Pancreas (tissue), 10 donors: ENCODE data around the gene MACROH2A1. TPM values are rescaled to one million over a fixed set of nuclear protein-coding genes. Genes with fewer than 3 reads are reported as not detected.

Experiments
- ATAC-seq, 4 donors: fragments of 200-7000 bp; cut with Tn5 transposase; one replicate each; pipeline versions ENCODE4 v1.8.0 to v1.9.1; 2020; ENCODE audit warnings: mild to moderate bottlenecking in 4 of 4, moderate library complexity in 4 of 4
- DNase-seq, 6 donors: peaks; one replicate each; pipeline ENCODE4 v3.0.0-alpha.2; 2020
- FAIRE-seq: peaks from 2 replicates; lab custom pipeline; 2012; peaks lifted over from hg19 to GRCh38; lab: Jason Lieb, UNC
- H3K27ac ChIP-seq, 4 donors: fragments of 200-600 bp; sonication (generic); 1 replicate in 3 of 4; 2 replicates in 1 of 4; pipeline versions ENCODE4 v1.5.0 to v1.8.0; 2020
- H3K27me3 ChIP-seq, 4 donors: fragments of 200-600 bp; one replicate each; pipeline ENCODE4 v1.8.0; 2021
- H3K36me3 ChIP-seq, 3 donors: fragments of 200-600 bp; sonication (generic) in 1 of 3; one replicate each; pipeline versions ENCODE4 v1.5.0 to v1.8.0; 2020 to 2021
- H3K4me1 ChIP-seq, 3 donors: fragments of 200-600 bp; one replicate each; pipeline ENCODE4 v1.8.0; 2021
- H3K4me3 ChIP-seq, 4 donors: fragments of 200-600 bp; sonication (generic) in 2 of 4; one replicate each; pipeline versions ENCODE4 v1.5.0 to v1.8.0; 2020 to 2021
- H3K9me3 ChIP-seq, 4 donors: fragments of 200-600 bp; one replicate each; pipeline ENCODE4 v1.8.0; 2021
- WGBS, 2 donors: extraction: QIAGEN DNeasy Blood & Tissue Kit; methylation state at CpG; one replicate each; pipeline ENCODE4 v1.1.7; 2013; 5-methylcytosine and 5-hydroxymethylcytosine counted together
- intact Hi-C, 3 donors: fragments of 100-400 bp; cut with DNase I; formaldehyde crosslinking; loops; one replicate each; pipeline versions ENCODE4 v1.11.1 to v1.14.2; 2022
- polyA plus RNA-seq, 2 donors: library from polyadenylated mRNA; stranded (reverse); fragments of 200-250 nt; gene quantifications; one replicate each; pipeline ENCODE4 v1.2.3, GENCODE V29; 2013
- total RNA-seq, 6 donors: library from RNA; stranded (reverse); fragmentation: NEBNext Ultra II Directional in 4 of 6; extraction: Animal tissue kit (Norgen Biotek cat#: 25700) in 4 of 6; gene quantifications; one replicate each; pipeline versions ENCODE4 v1.2.1 to v1.2.4, GENCODE V29; 2021 to 2023
- TF ChIP-seq, protein P1 (sequence below), 4 donors: fragments of 200-600 bp; sonication (generic) in 3 of 4; IDR thresholded peaks; one replicate each; pipeline versions ENCODE4 v1.5.0 to v1.8.0; 2021; ENCODE audit warnings: antibody characterized with exemption in 4 of 4
- donor health status: healthy with polysubstance abuse.
- donor health status: DM: no; HTN: no; CAD: no; lungs with moderate emphysema.
- donor health status: DM: no; HTN: no; CAD: no.
- donor health status: control.
- donor health status: control.
- donor health status: Bipolar disorder and iron deficiency.
- donor health status: DM: yes; HTN: yes; CAD: no.
- donor health status: DM: no; HTN: no; CAD: no.
- donor health status: DM: no; HTN: no; CAD: no.
- donor health status: DM: yes; HTN: yes; CAD: no.

The MACROH2A1 gene
- total and polyA plus RNA-seq, 8 donors: 25.7 to 72.1 (median 43.7) TPM

DNA sequence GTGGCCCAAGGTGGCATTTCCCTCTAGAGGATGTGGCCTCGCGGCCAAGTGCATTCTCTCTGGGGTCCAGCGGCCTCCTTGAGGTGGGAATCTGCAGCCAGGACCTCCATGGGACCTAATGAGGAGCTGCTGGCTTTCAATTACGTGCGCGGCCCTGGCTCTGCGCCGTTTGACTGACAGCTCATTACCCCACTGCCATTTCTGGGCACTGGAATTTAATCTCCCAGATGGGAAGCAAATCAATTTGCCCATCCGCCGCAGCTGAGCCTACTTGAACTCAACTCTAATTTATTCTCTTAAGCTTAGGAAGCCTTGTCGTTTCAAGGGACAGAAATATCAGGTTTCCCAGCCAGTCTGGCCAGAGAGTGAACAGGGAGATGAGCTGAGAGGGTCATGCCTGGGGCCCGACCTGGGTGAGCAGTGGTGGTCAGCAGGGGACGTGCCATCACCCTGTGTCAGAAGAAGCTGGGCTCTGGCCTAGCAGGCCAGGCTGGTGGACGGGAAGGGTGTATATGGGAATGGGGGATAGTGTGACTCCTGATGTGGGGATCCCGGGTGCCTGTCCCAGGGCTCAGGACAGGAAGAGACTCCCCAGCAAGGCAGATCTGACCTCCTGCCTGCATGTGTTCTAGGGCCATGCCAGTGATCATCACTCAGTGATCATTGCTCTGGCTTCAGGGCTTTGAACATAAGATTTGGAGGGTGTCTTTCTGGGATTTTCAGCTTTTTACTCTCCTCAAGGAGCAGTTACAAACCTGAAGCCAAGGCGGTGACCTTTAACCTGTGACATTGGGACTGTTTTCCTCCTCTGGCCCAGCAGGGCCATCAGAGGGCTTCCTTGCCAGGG, 69.7 kb downstream of the MACROH2A1 start:
- Histone ChIP-seq H3K27ac (no peak overlapping the region), H3K4me3 (no peak overlapping the region), H3K36me3 (no peaks in the 10 kb centered on the region), H3K4me1 (no peaks in the 10 kb centered on the region), H3K9me3 (no peaks in the 10 kb centered on the region), H3K27me3 (no peaks in the 10 kb centered on the region)
- intact Hi-C loops: no loop called here
- 84 to 87% methylated on average over 16 of the region's 16 CpGs for WGBS, 2 donors
- TF ChIP-seq, protein P1, sequence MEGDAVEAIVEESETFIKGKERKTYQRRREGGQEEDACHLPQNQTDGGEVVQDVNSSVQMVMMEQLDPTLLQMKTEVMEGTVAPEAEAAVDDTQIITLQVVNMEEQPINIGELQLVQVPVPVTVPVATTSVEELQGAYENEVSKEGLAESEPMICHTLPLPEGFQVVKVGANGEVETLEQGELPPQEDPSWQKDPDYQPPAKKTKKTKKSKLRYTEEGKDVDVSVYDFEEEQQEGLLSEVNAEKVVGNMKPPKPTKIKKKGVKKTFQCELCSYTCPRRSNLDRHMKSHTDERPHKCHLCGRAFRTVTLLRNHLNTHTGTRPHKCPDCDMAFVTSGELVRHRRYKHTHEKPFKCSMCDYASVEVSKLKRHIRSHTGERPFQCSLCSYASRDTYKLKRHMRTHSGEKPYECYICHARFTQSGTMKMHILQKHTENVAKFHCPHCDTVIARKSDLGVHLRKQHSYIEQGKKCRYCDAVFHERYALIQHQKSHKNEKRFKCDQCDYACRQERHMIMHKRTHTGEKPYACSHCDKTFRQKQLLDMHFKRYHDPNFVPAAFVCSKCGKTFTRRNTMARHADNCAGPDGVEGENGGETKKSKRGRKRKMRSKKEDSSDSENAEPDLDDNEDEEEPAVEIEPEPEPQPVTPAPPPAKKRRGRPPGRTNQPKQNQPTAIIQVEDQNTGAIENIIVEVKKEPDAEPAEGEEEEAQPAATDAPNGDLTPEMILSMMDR (IDR thresholded peaks at IDR 0.05): no peak
- no peak for ATAC-seq
- no peak for DNase-seq
- FAIRE-seq: no peak

DNA sequence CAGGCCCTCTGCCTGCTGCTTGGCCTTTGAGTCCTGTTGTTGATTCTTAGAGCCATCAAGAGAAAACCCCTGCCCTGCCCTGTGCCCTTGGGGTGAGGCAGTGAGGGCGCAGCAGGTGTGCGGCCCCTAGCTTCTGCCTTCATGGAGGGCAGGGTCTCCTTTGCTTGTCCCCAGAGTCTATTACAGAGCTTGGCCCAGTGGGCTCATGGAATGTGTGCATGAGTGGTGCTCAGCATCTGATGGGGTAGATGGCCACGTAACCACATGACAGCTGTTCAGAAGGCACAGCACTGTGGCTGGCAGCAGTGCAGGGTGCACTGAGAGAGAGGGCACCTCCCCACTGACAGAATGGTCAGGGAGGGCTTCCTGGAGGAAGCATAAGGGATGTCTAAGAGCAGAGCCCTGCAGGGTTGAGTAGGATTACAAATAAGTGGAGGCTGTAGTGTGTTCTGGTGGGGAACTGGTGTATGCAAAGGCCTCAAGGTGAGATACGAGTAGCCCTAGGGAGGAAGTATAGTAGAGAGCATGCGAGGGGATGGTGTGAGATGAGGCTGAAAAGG, 70.8 kb downstream of the MACROH2A1 start:
- H3K4me1 ChIP-seq: no peaks in the 10 kb centered on the region
- H3K36me3 ChIP-seq: no peaks in the 10 kb centered on the region
- H3K9me3 ChIP-seq: no peaks in the 10 kb centered on the region
- TF ChIP-seq, protein P1 (IDR thresholded peaks at IDR 0.05): no peak
- intact Hi-C loops: no loop called here
- H3K27ac ChIP-seq: no peak overlapping the region
- WGBS, 2 donors: 92 to 99% methylated on average over 5 of the region's 5 CpGs
- ATAC-seq (no peak), FAIRE-seq (no peak), DNase-seq (no peak)
- no peaks in the 10 kb centered on the region for H3K27me3 ChIP-seq
- H3K4me3 ChIP-seq: no peak overlapping the region

DNA sequence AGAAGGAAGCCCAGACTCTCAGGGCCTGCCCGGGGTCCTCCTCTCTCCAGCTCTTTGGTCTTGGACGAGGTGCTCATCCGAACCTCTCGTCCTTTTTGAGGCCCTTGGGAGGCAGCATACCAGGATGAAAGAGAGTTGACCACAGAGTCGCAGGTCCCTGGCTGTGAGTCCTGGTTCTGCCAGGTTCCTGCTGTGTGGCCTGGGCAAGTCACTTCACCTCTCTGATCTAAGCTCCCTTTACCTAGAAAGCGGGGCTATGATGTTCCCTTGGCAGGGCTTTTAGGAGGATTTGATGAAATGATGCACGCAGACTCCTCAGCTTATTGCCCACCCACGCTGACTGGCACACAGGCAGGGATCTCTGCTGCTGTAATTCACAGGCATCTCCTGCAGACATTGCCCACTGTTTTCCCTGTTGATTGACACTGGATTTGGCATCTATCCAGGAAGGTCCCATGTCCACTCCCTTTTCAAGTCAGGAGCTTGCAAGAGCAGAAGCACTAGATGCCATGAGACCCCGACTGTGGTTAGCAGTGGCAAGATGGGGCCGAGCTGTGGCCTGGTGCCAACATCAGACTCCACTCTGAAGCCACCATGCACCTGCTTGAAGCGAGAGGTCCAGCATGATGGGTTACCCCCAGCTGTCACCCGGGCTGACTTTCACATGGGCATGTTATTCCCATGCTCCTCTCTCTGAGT, 71.5 kb downstream of the MACROH2A1 start:
- intact Hi-C loops: no loop called here
- WGBS, 2 donors: 85 to 89% methylated on average over 12 of the region's 12 CpGs
- ATAC-seq (no peak), DNase-seq (no peak), FAIRE-seq (no peak)
- Histone ChIP-seq H3K27ac (no peak overlapping the region), H3K27me3 (no peaks in the 10 kb centered on the region), H3K4me1 (no peaks in the 10 kb centered on the region), H3K9me3 (no peaks in the 10 kb centered on the region), H3K36me3 (no peaks in the 10 kb centered on the region), H3K4me3 (no peak overlapping the region)
- TF ChIP-seq, protein P1 (IDR thresholded peaks at IDR 0.05): no peak

DNA sequence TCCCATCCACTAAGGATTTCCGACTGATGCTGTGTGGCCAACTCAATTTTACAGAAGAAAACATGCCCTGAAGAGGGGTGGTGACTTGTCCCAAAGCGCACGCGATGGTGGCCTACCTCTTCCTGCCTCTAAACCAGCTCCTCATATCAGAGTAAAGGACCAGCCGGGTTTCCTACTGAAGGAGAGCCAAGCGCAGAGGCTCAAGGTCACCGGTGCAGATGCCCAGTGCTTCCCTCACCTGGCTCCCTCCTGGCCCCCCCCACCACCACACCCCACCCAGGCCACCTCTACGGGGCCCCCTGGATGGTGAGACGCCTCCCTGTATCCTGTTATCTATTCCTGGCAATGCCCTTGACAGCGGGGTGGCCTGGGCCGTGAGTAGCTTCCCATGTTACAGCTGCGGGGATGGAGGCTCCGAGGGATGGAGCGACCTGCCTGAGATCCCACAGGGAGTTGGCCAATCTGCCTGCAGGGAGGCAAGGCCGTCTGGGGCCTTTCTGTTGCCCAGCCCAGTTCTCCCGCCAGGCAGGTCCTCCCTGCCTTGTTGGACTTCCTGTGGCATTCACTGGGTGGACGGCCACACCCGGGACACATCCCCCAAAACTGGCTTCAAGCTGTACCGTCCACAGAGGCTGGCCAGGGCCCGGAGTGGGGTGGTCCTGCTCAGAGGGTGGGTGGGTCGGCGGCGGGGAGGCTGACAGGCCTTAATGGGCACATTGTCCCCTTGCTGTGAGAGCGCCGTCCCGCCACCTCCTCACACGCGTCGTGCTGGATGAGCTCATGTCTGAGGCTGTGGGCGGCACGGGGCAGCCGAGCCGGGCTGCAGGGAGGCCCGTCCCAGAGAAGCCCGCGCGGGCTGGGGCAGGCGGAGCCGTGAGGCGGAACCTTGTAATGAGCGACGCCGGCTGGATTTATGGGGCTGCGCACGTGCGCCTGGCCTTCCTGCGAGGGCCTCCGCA, 72.5 kb downstream of the MACROH2A1 start:
- FAIRE-seq (no peak), ATAC-seq (peak in 1 of 4 donors; percentile 17)
- TF ChIP-seq, protein P1 (IDR thresholded peaks at IDR 0.05): no peak

More for the DNA sequence above, 72.5 kb downstream of the MACROH2A1 start:
- Histone ChIP-seq H3K27me3 (no peaks in the 10 kb centered on the region), H3K36me3 (no peaks in the 10 kb centered on the region), H3K9me3 (no peaks in the 10 kb centered on the region), H3K27ac (no peak overlapping the region), H3K4me3 (no peak overlapping the region), H3K4me1 (no peaks in the 10 kb centered on the region)
- intact Hi-C loops: no loop called here
- 81 to 85% methylated on average over 48 of the region's 48 CpGs for WGBS, 2 donors
- DNase-seq: no peak
